Loucy (cell line): ENCODE results near the gene LYL1.

ENCODE experiments used
- H2AFZ ChIP-seq: fragments of 200-600 bp; sonication (generic); 2 replicates; pipeline ENCODE4 v1.6.0; 2016; ENCODE audit warnings: antibody characterized with exemption, mild to moderate bottlenecking, low read length, moderate library complexity
- H3F3A ChIP-seq: fragments of 200-600 bp; 2 replicates; pipeline ENCODE4 v1.6.0; 2016; ENCODE audit warnings: antibody characterized with exemption, low read depth, mild to moderate bottlenecking
- H3K27me3 ChIP-seq: fragments of 200-600 bp; sonication (generic); 2 replicates; pipeline ENCODE4 v1.6.1; 2014; ENCODE audit warnings: low read length, mild to moderate bottlenecking; ENCODE audit not compliant: insufficient read depth, poor library complexity, severe bottlenecking
- H3K36me3 ChIP-seq: fragments of 200-600 bp; sonication (generic); 2 replicates; pipeline ENCODE4 v1.6.1; 2016; ENCODE audit warnings: low read length; ENCODE audit not compliant: insufficient read depth
- H3K4me1 ChIP-seq: fragments of 200-600 bp; sonication (generic); 2 replicates; pipeline ENCODE4 v1.5.1; 2014; ENCODE audit warnings: low read length, mild to moderate bottlenecking; ENCODE audit not compliant: insufficient read depth, poor library complexity, severe bottlenecking
- H3K4me2 ChIP-seq: fragments of 200-600 bp; sonication (generic); 2 replicates; pipeline ENCODE4 v1.6.0; 2014; ENCODE audit warnings: antibody characterized with exemption, low read length, low read depth, mild to moderate bottlenecking; ENCODE audit not compliant: poor library complexity, severe bottlenecking
- H3K4me3 ChIP-seq: fragments of 200-600 bp; sonication (generic); 2 replicates; pipeline ENCODE4 v1.5.1; 2014; ENCODE audit warnings: low read length, mild to moderate bottlenecking, mixed read lengths; ENCODE audit not compliant: poor library complexity, severe bottlenecking
- H3K79me2 ChIP-seq: fragments of 200-600 bp; sonication (generic); 2 replicates; pipeline ENCODE4 v1.6.1; 2014; ENCODE audit warnings: low read length; ENCODE audit not compliant: insufficient read depth
- H3K9ac ChIP-seq: fragments of 200-600 bp; sonication (generic); 2 replicates; pipeline ENCODE4 v1.6.0; 2014; ENCODE audit warnings: mild to moderate bottlenecking, low read depth, low read length, moderate library complexity; ENCODE audit not compliant: poor library complexity, severe bottlenecking
- H3K9me2 ChIP-seq: fragments of 200-600 bp; sonication (generic); replicated peaks from 2 replicates; pipeline ENCODE4 v1.6.1; 2016; ENCODE audit warnings: low read depth, low read length, mixed read lengths
- H3K9me3 ChIP-seq: fragments of 200-600 bp; sonication (generic); 2 replicates; pipeline ENCODE4 v1.6.1; 2014; ENCODE audit warnings: mild to moderate bottlenecking, antibody characterized with exemption, low read length, low read depth; ENCODE audit not compliant: insufficient read depth
- H4K20me1 ChIP-seq: fragments of 200-600 bp; sonication (generic); 2 replicates; pipeline ENCODE4 v1.6.0; 2014; ENCODE audit warnings: antibody characterized with exemption, low read length, mild to moderate bottlenecking; ENCODE audit not compliant: insufficient read depth, poor library complexity, severe bottlenecking
- CTCF ChIP-seq: fragments of 200-600 bp; sonication (generic); conservative IDR thresholded peaks from 2 replicates; pipeline ENCODE4 v1.5.1; 2014; ENCODE audit warnings: mild to moderate bottlenecking, antibody characterized with exemption, low read length
- EZH2phosphoT487 ChIP-seq: fragments of 200-600 bp; IDR thresholded peaks from 2 replicates; pipeline ENCODE4 v1.6.1; 2018; ENCODE audit warnings: antibody characterized with exemption, mild to moderate bottlenecking, moderate library complexity, borderline replicate concordance

The LYL1 gene

DNA sequence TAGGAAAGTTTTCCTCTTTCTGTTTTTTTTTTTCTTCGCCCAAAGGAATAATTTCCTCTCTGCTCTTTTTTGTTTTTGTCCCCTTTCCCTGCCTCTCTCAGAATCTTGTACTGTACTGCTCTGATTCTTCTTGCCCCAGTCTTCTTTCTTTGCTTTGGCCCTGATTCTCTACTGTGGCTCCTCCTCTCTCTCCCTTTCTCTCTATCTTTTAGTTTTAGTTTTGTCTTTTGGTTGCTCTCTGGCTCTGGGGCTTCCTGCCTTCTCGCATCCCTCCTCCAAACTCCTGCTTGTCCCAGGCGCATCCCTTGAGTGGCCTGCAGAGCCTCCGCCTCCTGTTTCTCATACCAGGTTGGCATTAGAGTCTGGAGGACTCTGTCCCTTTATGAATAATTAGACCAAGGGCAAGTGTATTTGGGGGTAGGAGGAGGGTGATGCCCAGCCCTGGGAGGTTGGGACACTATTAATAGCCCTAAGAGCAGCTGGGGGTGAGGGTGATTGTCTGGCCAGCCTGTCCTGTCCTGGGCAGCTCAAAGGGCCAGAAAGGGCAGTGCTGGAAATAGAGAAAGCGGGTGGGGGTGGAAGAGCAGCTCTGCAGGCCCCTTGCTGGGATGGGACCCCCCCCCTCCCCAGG lies 39.1 kb downstream of the LYL1 start:
- Histone ChIP-seq H3K79me2 (no peaks in the 10 kb centered on the region), H2AFZ (no peak overlapping the region), H3K4me3 (no peak overlapping the region), H3K36me3 (no peaks in the 10 kb centered on the region), H3K9ac (no peak overlapping the region), H4K20me1 (no peaks in the 10 kb centered on the region), H3K9me3 (no peaks in the 10 kb centered on the region), H3F3A (no peaks in the 10 kb centered on the region), H3K27me3 (no peaks in the 10 kb centered on the region), H3K4me2 (no peak overlapping the region), H3K4me1 (peaks cover 2% of the 10 kb centered on the region), H3K9me2 (no peaks in the 10 kb centered on the region)
- no peak for TF ChIP-seq CTCF
- TF ChIP-seq EZH2phosphoT487 = no peak

DNA sequence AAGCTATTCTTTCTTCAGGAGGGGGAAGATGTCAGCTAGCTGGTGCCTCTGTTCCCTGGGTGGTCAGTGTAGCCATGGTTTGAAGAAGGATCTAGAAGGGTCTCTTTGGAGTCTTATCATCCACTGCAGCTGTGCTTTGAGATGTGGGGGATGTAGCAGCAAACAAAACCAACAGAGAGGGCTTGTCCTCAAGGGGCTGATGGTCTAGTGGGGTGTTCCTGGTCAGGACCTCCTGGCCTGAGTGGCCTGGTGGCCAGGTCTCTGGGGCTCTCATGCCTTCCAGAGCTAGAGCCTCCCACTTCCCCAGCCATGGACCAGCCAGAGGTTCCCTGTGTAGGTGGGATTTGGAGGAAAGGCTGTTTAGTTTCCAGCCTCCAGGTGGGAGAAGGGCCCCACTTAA lies 40.3 kb downstream of the LYL1 start:
- H3K4me1 ChIP-seq = peaks cover 2% of the 10 kb centered on the region
- H3K9me3 ChIP-seq = no peaks in the 10 kb centered on the region
- H2AFZ ChIP-seq = no peak overlapping the region
- H3F3A ChIP-seq = no peaks in the 10 kb centered on the region
- H3K4me2 ChIP-seq = no peak overlapping the region
- H3K27me3 ChIP-seq = no peaks in the 10 kb centered on the region
- no peaks in the 10 kb centered on the region for H3K36me3 ChIP-seq
- no peak overlapping the region for H3K4me3 ChIP-seq
- H3K9me2 ChIP-seq = no peaks in the 10 kb centered on the region
- H3K9ac ChIP-seq = no peak overlapping the region
- no peak for TF ChIP-seq CTCF
- no peak for TF ChIP-seq EZH2phosphoT487
- H3K79me2 ChIP-seq = no peaks in the 10 kb centered on the region
- no peaks in the 10 kb centered on the region for H4K20me1 ChIP-seq

GRCh38 chr19:13060964-13061927 lies 41.4 kb downstream of the LYL1 start:
- H2AFZ ChIP-seq = peak overlapping the region; percentile 56; the same call in 1 of the 2 replicates
- H3K4me2 ChIP-seq = peak overlapping the region; percentile 36
- H3K9ac ChIP-seq = no peak overlapping the region
- no peaks in the 10 kb centered on the region for H3K9me3 ChIP-seq
- H3K79me2 ChIP-seq = no peaks in the 10 kb centered on the region
- H4K20me1 ChIP-seq = no peaks in the 10 kb centered on the region
- H3F3A ChIP-seq = no peaks in the 10 kb centered on the region
- H3K9me2 ChIP-seq = no peaks in the 10 kb centered on the region
- H3K4me3 ChIP-seq = peak overlapping the region; percentile 12
- H3K4me1 ChIP-seq = peaks cover 2% of the 10 kb centered on the region
- H3K27me3 ChIP-seq = no peaks in the 10 kb centered on the region
- no peaks in the 10 kb centered on the region for H3K36me3 ChIP-seq
- peak; percentile 86 for TF ChIP-seq CTCF
- TF ChIP-seq EZH2phosphoT487 = no peak
